HG02885 (cell line): ENCODE data around the gene SETDB2.

ENCODE experiments used
- ATAC-seq: cut with Tn5 transposase; IDR thresholded peaks from one replicate; pipeline ENCODE4 v1.9.1; 2021; ENCODE audit warnings: mild to moderate bottlenecking; ENCODE audit not compliant: unreplicated experiment, poor library complexity

SETDB2 gene

GRCh38 chr13:49424011-49424560 is 20.0 kb upstream of the SETDB2 start:
- ATAC-seq, result no peak

GRCh38 chr13:49428041-49428763 is 15.9 kb upstream of the SETDB2 start:
- no peak for ATAC-seq

- ATAC-seq, result no peak
These were observed 15.0 kb upstream of the SETDB2 start for GRCh38 chr13:49429121-49429520.

GRCh38 chr13:49435992-49436391 is 8.1 kb upstream of the SETDB2 start:
- ATAC-seq, result no peak

- no peak for ATAC-seq
These were observed 7.2 kb upstream of the SETDB2 start for GRCh38 chr13:49436890-49437289.

GRCh38 chr13:49437705-49438104 is 6.4 kb upstream of the SETDB2 start:
- ATAC-seq, result no peak

- ATAC-seq, result no peak
These were observed 4.5 kb upstream of the SETDB2 start for GRCh38 chr13:49439609-49440008.

GRCh38 chr13:49441312-49441711 is 2.8 kb upstream of the SETDB2 start:
- ATAC-seq, result no peak

GRCh38 chr13:49441846-49442245 is 2.2 kb upstream of the SETDB2 start:
- no peak for ATAC-seq

- ATAC-seq, result no peak
These were observed 744 bp upstream of the SETDB2 start for GRCh38 chr13:49443357-49443703.

GRCh38 chr13:49444524-49445395 is 686 bp downstream of the SETDB2 start:
- ATAC-seq, result no peak

- ATAC-seq, result no peak
These were observed 2.4 kb downstream of the SETDB2 start for GRCh38 chr13:49446473-49446872.

GRCh38 chr13:49448753-49449152 is 4.7 kb downstream of the SETDB2 start:
- no peak for ATAC-seq

GRCh38 chr13:49450105-49450819 is 6.2 kb downstream of the SETDB2 start:
- ATAC-seq, result no peak

- no peak for ATAC-seq
These were observed 8.8 kb downstream of the SETDB2 start for GRCh38 chr13:49452725-49453457.

GRCh38 chr13:49453465-49453864 is 9.4 kb downstream of the SETDB2 start:
- ATAC-seq, result no peak

GRCh38 chr13:49454388-49455006 is 10.4 kb downstream of the SETDB2 start:
- ATAC-seq, result peak; percentile 95

- ATAC-seq, result peak; percentile 18
These were observed 10.9 kb downstream of the SETDB2 start for GRCh38 chr13:49455007-49455398.

- ATAC-seq, result no peak
These were observed 12.1 kb downstream of the SETDB2 start for GRCh38 chr13:49456156-49456555.

GRCh38 chr13:49457221-49457620 is 13.1 kb downstream of the SETDB2 start:
- ATAC-seq, result no peak
